ENCODE measurements around the gene NSUN7.
"Not testable (repeated sequence)": the region's sequence is repeated elsewhere in the genome, so short reads cannot be mapped to it uniquely, and the experiment has no call there.

- not testable (repeated sequence) for TF ChIP-seq EZH2 (IDR thresholded peaks at IDR 0.05; ENCODE audit: low read length); CTCF (optimal IDR thresholded peaks at IDR 0.05 in 1 of 3, IDR thresholded peaks at IDR 0.05 in 1 of 3, conservative IDR thresholded peaks at IDR 0.05 in 1 of 3; ENCODE audit: extremely low read depth in 1 of 3, insufficient read depth in 2 of 3, low read length in 3 of 3)
These were observed 67.4 kb downstream of the NSUN7 start for GRCh38 chr4:40817157-40817556.

All from keratinocyte (primary cell).